ENCODE measurements around the gene FAM117B. TPM values are rescaled to one million over a fixed set of nuclear protein-coding genes. Genes with fewer than 3 reads are reported as not detected.
"Not testable (repeated sequence)": the region's sequence is repeated elsewhere in the genome, so short reads cannot be mapped to it uniquely, and the experiment has no call there.

Gene FAM117B
- total RNA-seq, 2 experiments from 2014 or later = 4.2 to 18.4 TPM

DNA sequence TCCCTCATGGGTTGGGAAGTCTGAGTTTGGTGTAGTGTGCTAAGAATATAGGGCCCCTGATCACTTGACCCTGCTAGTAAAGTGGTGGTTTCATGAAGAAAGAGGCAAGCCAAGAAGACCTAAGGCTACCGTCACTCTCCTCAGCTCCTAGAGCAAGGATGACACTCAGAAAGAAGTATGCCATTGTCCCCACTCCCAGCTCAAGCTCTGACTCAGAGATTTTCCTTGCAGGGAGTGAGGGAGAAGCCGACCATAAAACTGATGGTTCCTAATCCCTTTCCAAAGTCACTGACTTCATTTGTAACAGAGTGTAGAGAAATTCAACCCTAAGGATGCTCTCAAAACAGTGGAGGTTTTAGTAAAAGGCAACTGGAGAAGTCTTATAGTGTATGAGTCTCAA lies 155.9 kb downstream of the FAM117B start:
- Histone ChIP-seq H3K27ac (ENCODE audit: low read depth, low read length, poor library complexity, severe bottlenecking) (no peak overlapping the region), H3K36me3 (ENCODE audit: insufficient read depth, low read length) (no peaks in the 10 kb centered on the region), H3K9me2 (ENCODE audit: insufficient read depth, low read length) (no peaks in the 10 kb centered on the region), H3K79me2 (ENCODE audit: insufficient read depth, low read depth, low read length) (no peaks in the 10 kb centered on the region), H2AFZ (ENCODE audit: low read length) (no peak overlapping the region), H3K4me3 (ENCODE audit: low read depth, low read length, poor library complexity, severe bottlenecking) (no peak overlapping the region), H3K4me1 (ENCODE audit: insufficient read depth, low read length, poor library complexity, severe bottlenecking) (no peaks in the 10 kb centered on the region), H4K20me1 (ENCODE audit: insufficient read depth, low read length) (no peaks in the 10 kb centered on the region), H3K9me3 (ENCODE audit: low read length) (no peaks in the 10 kb centered on the region), H3K4me2 (ENCODE audit: low read length) (no peak overlapping the region)
- ChIA-PET CTCF (ENCODE audit: unreplicated experiment) (no interaction called here), POLR2A (no interaction called here)
- intact Hi-C loops (cut with micrococcal nuclease; ENCODE audit: unreplicated experiment) = no loop called here
- no TSS peak for BruUV-seq (replicated peaks)
- no peak for DNase-seq (ENCODE audit: low spot score)
- TF ChIP-seq CTCF (conservative IDR thresholded peaks at IDR 0.05; ENCODE audit: low read length) = no peak
- no peak for TF ChIP-seq EZH2phosphoT487 (IDR thresholded peaks at IDR 0.05; ENCODE audit: borderline replicate concordance, low read depth, low read length)

GRCh38 chr2:202797944-202798343 lies 163.2 kb downstream of the FAM117B start:
- no peak for DNase-seq (ENCODE audit: low spot score)
- TF ChIP-seq CTCF (conservative IDR thresholded peaks at IDR 0.05; ENCODE audit: low read length) (no peak), EZH2phosphoT487 (IDR thresholded peaks at IDR 0.05; ENCODE audit: borderline replicate concordance, low read depth, low read length) (no peak)
- Histone ChIP-seq H4K20me1 (ENCODE audit: insufficient read depth, low read length) (no peaks in the 10 kb centered on the region), H3K9me3 (ENCODE audit: low read length) (no peaks in the 10 kb centered on the region), H3K36me3 (ENCODE audit: insufficient read depth, low read length) (no peaks in the 10 kb centered on the region), H3K9me2 (ENCODE audit: insufficient read depth, low read length) (no peaks in the 10 kb centered on the region), H3K27ac (ENCODE audit: low read depth, low read length, poor library complexity, severe bottlenecking) (no peak overlapping the region), H3K4me1 (ENCODE audit: insufficient read depth, low read length, poor library complexity, severe bottlenecking) (no peaks in the 10 kb centered on the region), H3K79me2 (ENCODE audit: insufficient read depth, low read depth, low read length) (no peaks in the 10 kb centered on the region), H3K4me2 (ENCODE audit: low read length) (no peak overlapping the region), H3K4me3 (ENCODE audit: low read depth, low read length, poor library complexity, severe bottlenecking) (no peak overlapping the region), H2AFZ (ENCODE audit: low read length) (no peak overlapping the region)
- ChIA-PET CTCF (ENCODE audit: unreplicated experiment) (no interaction called here), POLR2A (no interaction called here)
- intact Hi-C loops (cut with micrococcal nuclease; ENCODE audit: unreplicated experiment) = no loop called here
- BruUV-seq (replicated peaks) = no TSS peak

DNA sequence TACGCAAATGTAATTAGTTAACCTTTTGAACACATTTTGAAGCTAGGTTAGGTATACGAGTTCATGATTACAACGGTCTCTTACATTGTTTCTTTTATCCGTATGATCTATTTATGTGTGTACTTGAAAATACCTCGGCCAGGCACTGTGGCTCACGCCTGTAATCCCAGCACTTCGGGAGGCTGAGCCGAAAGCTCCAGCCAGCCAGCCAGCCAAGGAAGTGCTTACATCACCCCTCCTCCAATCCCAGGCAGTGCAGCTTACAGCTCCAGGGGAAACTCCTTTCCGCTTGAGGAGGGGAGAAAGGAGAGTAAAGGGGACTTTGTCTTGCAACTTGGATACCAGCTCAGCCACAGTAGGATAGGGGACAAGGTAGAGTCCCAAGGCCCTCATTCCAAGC lies 171.1 kb downstream of the FAM117B start:
- intact Hi-C loops (cut with micrococcal nuclease; ENCODE audit: unreplicated experiment); CTCF ChIA-PET (ENCODE audit: unreplicated experiment); DNase-seq (ENCODE audit: low spot score); H3K4me1 ChIP-seq (ENCODE audit: insufficient read depth, low read length, poor library complexity, severe bottlenecking); H3K4me2 ChIP-seq (ENCODE audit: low read length); BruUV-seq (replicated peaks); H3K4me3 ChIP-seq (ENCODE audit: low read depth, low read length, poor library complexity, severe bottlenecking); H3K9me3 ChIP-seq (ENCODE audit: low read length); H3K27ac ChIP-seq (ENCODE audit: low read depth, low read length, poor library complexity, severe bottlenecking); H3K79me2 ChIP-seq (ENCODE audit: insufficient read depth, low read depth, low read length); H4K20me1 ChIP-seq (ENCODE audit: insufficient read depth, low read length); H3K9me2 ChIP-seq (ENCODE audit: insufficient read depth, low read length); H2AFZ ChIP-seq (ENCODE audit: low read length); H3K36me3 ChIP-seq (ENCODE audit: insufficient read depth, low read length): not testable (repeated sequence)
- POLR2A ChIA-PET = interaction anchor here (0.7 kb wide), 2 partner anchors 12 to 1336 kb away, joined by 3 to 4 read pairs; no protein-coding TSS in a partner anchor

- H4K20me1 ChIP-seq (ENCODE audit: insufficient read depth, low read length); H3K9me3 ChIP-seq (ENCODE audit: low read length); BruUV-seq (replicated peaks); CTCF ChIA-PET (ENCODE audit: unreplicated experiment); H3K79me2 ChIP-seq (ENCODE audit: insufficient read depth, low read depth, low read length); H2AFZ ChIP-seq (ENCODE audit: low read length); intact Hi-C loops (cut with micrococcal nuclease; ENCODE audit: unreplicated experiment); H3K4me2 ChIP-seq (ENCODE audit: low read length); H3K36me3 ChIP-seq (ENCODE audit: insufficient read depth, low read length); H3K4me1 ChIP-seq (ENCODE audit: insufficient read depth, low read length, poor library complexity, severe bottlenecking); H3K27ac ChIP-seq (ENCODE audit: low read depth, low read length, poor library complexity, severe bottlenecking); H3K9me2 ChIP-seq (ENCODE audit: insufficient read depth, low read length); H3K4me3 ChIP-seq (ENCODE audit: low read depth, low read length, poor library complexity, severe bottlenecking); DNase-seq (ENCODE audit: low spot score): not testable (repeated sequence)
- POLR2A ChIA-PET = interaction anchor here (0.8 kb wide), 1 partner anchor 57 kb away, joined by 4 read pairs; no protein-coding TSS in a partner anchor
Measured at GRCh38 chr2:202807431-202808138, 172.8 kb downstream of the FAM117B start.

Measured in OCI-LY7 (cell line).